Stimulated activated CD4-positive, alpha-beta T cell treated with anti-CD3 and anti-CD28 coated beads, Interleukin-4, amount 100 ng/mL, for 4 hours (primary cell): ENCODE data around the gene NRXN2.
A peak's percentile ranks its signal among the peaks of the same experiment; 100 is the strongest.

ENCODE experiments used
- DNase-seq, 2 experiments: peaks; one replicate each; pipeline ENCODE4 v3.0.0-alpha.2; 2020

The NRXN2 gene

GRCh38 chr11:64723117-64723906, at the start of gene NRXN2:
Gene NRXN2 (minus strand): TSS chr11:64723197. CDS start chr11:64713699, 9,498 bp downstream.
- peak; percentile 83 to 84 for DNase-seq

GRCh38 chr11:64772303-64773018, 49.5 kb upstream of the NRXN2 start:
- no peak for DNase-seq

GRCh38 chr11:64771861-64772260, 48.9 kb upstream of the NRXN2 start:
- DNase-seq: no peak

GRCh38 chr11:64770120-64770519, 47.1 kb upstream of the NRXN2 start:
- no peak for DNase-seq

GRCh38 chr11:64769283-64769682, 46.3 kb upstream of the NRXN2 start:
- DNase-seq: no peak

GRCh38 chr11:64768300-64768694, 45.3 kb upstream of the NRXN2 start:
- DNase-seq: no peak

- DNase-seq: peak; percentile 60 to 72
Observed at GRCh38 chr11:64767344-64768299, 44.6 kb upstream of the NRXN2 start.

GRCh38 chr11:64766881-64767280, 43.9 kb upstream of the NRXN2 start:
- no peak for DNase-seq

GRCh38 chr11:64765851-64766665, 43.1 kb upstream of the NRXN2 start:
- DNase-seq: no peak

GRCh38 chr11:64765291-64765850, 42.4 kb upstream of the NRXN2 start:
- no peak for DNase-seq

- no peak for DNase-seq
Observed at GRCh38 chr11:64764753-64765152, 41.8 kb upstream of the NRXN2 start.

- peak; percentile 22 to 62 for DNase-seq
Observed at GRCh38 chr11:64764040-64764611, 41.1 kb upstream of the NRXN2 start.

- DNase-seq: no peak
Observed at GRCh38 chr11:64763526-64764039, 40.6 kb upstream of the NRXN2 start.

- DNase-seq: no peak
Observed at GRCh38 chr11:64762674-64763525, 39.9 kb upstream of the NRXN2 start.

- no peak for DNase-seq
Observed at GRCh38 chr11:64762277-64762673, 39.3 kb upstream of the NRXN2 start.

- DNase-seq: no peak
Observed at GRCh38 chr11:64760759-64761420, 37.9 kb upstream of the NRXN2 start.

- no peak for DNase-seq
Observed at GRCh38 chr11:64759722-64760719, 37.0 kb upstream of the NRXN2 start, which contains the start of gene PYGM. Gene PYGM (minus strand): TSS chr11:64759974. CDS start chr11:64759898, 76 bp downstream.

- peak in 1 of 2 experiments; percentile 17 for DNase-seq
Observed at GRCh38 chr11:64759131-64759721, 36.2 kb upstream of the NRXN2 start.
